ENCODE data around the gene OR5D18. TPM values are rescaled to one million over a fixed set of nuclear protein-coding genes. Genes with fewer than 3 reads are reported as not detected.
"Not testable (repeated sequence)": the region's sequence is repeated elsewhere in the genome, so short reads cannot be mapped to it uniquely, and the experiment has no call there.

OR5D18 gene
- total RNA-seq, 3 donors from 2014 or later, result not detected

- TF ChIP-seq CTCF (IDR thresholded peaks at IDR 0.05), result no peak
- no peak for TF ChIP-seq POLR2A (IDR thresholded peaks at IDR 0.05)
- no peak for TF ChIP-seq POLR2AphosphoS5 (IDR thresholded peaks at IDR 0.05)
- Histone ChIP-seq H3K9me3 (no peaks in the 10 kb centered on the region), H3K27me3 (no peaks in the 10 kb centered on the region), H3K27ac (no peak overlapping the region), H3K36me3 (no peaks in the 10 kb centered on the region), H3K4me3 (no peak overlapping the region), H3K4me1 (no peaks in the 10 kb centered on the region)
- no peak for DNase-seq (ENCODE audit: low spot score in 2 of 2)
- intact Hi-C loops (cut with DNase I; ENCODE audit: low total_unique reads), result no loop called here
These were observed 29.6 kb downstream of the OR5D18 start for GRCh38 chr11:55849037-55849436.

- H3K27me3 ChIP-seq, result no peaks in the 10 kb centered on the region
- intact Hi-C loops (cut with DNase I; ENCODE audit: low total_unique reads), result no loop called here
- no peak overlapping the region for H3K4me3 ChIP-seq
- no peak for TF ChIP-seq CTCF (IDR thresholded peaks at IDR 0.05)
- TF ChIP-seq POLR2A (IDR thresholded peaks at IDR 0.05), result no peak
- no peak for TF ChIP-seq POLR2AphosphoS5 (IDR thresholded peaks at IDR 0.05)
- H3K27ac ChIP-seq, result no peak overlapping the region
- DNase-seq (ENCODE audit: low spot score in 2 of 2), result no peak
- no peaks in the 10 kb centered on the region for H3K4me1 ChIP-seq
- no peaks in the 10 kb centered on the region for H3K36me3 ChIP-seq
- no peaks in the 10 kb centered on the region for H3K9me3 ChIP-seq
These were observed 32.7 kb downstream of the OR5D18 start for GRCh38 chr11:55852141-55852540.

- H3K27ac ChIP-seq, result no peak overlapping the region
- H3K4me1 ChIP-seq, result no peaks in the 10 kb centered on the region
- no peaks in the 10 kb centered on the region for H3K27me3 ChIP-seq
- no peak for TF ChIP-seq POLR2A (IDR thresholded peaks at IDR 0.05)
- no peak for TF ChIP-seq CTCF (IDR thresholded peaks at IDR 0.05)
- no peak for TF ChIP-seq POLR2AphosphoS5 (IDR thresholded peaks at IDR 0.05)
- H3K4me3 ChIP-seq, result no peak overlapping the region
- DNase-seq (ENCODE audit: low spot score in 2 of 2), result no peak
- intact Hi-C loops (cut with DNase I; ENCODE audit: low total_unique reads), result no loop called here
- H3K36me3 ChIP-seq, result no peaks in the 10 kb centered on the region
- no peaks in the 10 kb centered on the region for H3K9me3 ChIP-seq
These were observed 35.3 kb downstream of the OR5D18 start for GRCh38 chr11:55854704-55855103.

- H3K4me1 ChIP-seq; intact Hi-C loops (cut with DNase I; ENCODE audit: low total_unique reads); H3K9me3 ChIP-seq; H3K36me3 ChIP-seq; H3K4me3 ChIP-seq; H3K27me3 ChIP-seq; H3K27ac ChIP-seq; DNase-seq (ENCODE audit: low spot score in 2 of 2): not testable (repeated sequence)
These were observed 47.9 kb downstream of the OR5D18 start for GRCh38 chr11:55867354-55867753.

Other genes with a start within 250 kb of the OR5D18 start
- gene OR4C16, start 247.5 kb upstream of the OR5D18 start, total RNA-seq, result not detected
- not detected for gene OR4C11, start 212.0 kb upstream of the OR5D18 start, total RNA-seq
- gene OR4P4, start 184.5 kb upstream of the OR5D18 start, total RNA-seq, result not detected
- gene OR4S2, start 171.3 kb upstream of the OR5D18 start, total RNA-seq, result not detected
- gene OR4C6, start 157.4 kb upstream of the OR5D18 start, total RNA-seq, result not detected
- gene OR5D13, start 46.2 kb upstream of the OR5D18 start, total RNA-seq, result not detected
- gene OR5D14, start 24.1 kb upstream of the OR5D18 start, total RNA-seq, result not detected
- gene OR5L1, start 8.3 kb upstream of the OR5D18 start, total RNA-seq, result not detected
- not detected for gene OR5L2, start 7.6 kb downstream of the OR5D18 start, total RNA-seq
- not detected for gene OR5D16, start 19.1 kb downstream of the OR5D18 start, total RNA-seq
- not detected for gene TRIM51, start 63.7 kb downstream of the OR5D18 start, total RNA-seq
- gene OR5W2, start 95.0 kb downstream of the OR5D18 start, total RNA-seq, result not detected
- not detected for gene OR5I1, start 116.8 kb downstream of the OR5D18 start, total RNA-seq
- gene OR10AG1, start 150.3 kb downstream of the OR5D18 start, total RNA-seq, result not detected
- not detected for gene OR5F1, start 175.0 kb downstream of the OR5D18 start, total RNA-seq
- not detected for gene OR5AS1, start 208.0 kb downstream of the OR5D18 start, total RNA-seq

All from breast epithelium (tissue), 4 donors.